Epithelial cell of esophagus (primary cell): ENCODE results near the gene ZDHHC14.
A peak's percentile ranks its signal among the peaks of the same experiment; 100 is the strongest.

ENCODE experiments used
- DNase-seq: peaks from one replicate; pipeline ENCODE4 v3.0.0; 2010; ENCODE audit warnings: low read depth
- H3K4me3 ChIP-seq: 2 replicates; pipeline ENCODE4 v1.5.1; 2011; ENCODE audit warnings: mild to moderate bottlenecking, low read length, control low read depth
- CTCF ChIP-seq: IDR thresholded peaks from 2 replicates; pipeline ENCODE4 v1.5.1; 2011; ENCODE audit warnings: low read depth, mild to moderate bottlenecking, low read length, control low read depth, inconsistent platforms; ENCODE audit not compliant: insufficient read depth; ENCODE audit errors: missing control alignments

Gene ZDHHC14

DNA sequence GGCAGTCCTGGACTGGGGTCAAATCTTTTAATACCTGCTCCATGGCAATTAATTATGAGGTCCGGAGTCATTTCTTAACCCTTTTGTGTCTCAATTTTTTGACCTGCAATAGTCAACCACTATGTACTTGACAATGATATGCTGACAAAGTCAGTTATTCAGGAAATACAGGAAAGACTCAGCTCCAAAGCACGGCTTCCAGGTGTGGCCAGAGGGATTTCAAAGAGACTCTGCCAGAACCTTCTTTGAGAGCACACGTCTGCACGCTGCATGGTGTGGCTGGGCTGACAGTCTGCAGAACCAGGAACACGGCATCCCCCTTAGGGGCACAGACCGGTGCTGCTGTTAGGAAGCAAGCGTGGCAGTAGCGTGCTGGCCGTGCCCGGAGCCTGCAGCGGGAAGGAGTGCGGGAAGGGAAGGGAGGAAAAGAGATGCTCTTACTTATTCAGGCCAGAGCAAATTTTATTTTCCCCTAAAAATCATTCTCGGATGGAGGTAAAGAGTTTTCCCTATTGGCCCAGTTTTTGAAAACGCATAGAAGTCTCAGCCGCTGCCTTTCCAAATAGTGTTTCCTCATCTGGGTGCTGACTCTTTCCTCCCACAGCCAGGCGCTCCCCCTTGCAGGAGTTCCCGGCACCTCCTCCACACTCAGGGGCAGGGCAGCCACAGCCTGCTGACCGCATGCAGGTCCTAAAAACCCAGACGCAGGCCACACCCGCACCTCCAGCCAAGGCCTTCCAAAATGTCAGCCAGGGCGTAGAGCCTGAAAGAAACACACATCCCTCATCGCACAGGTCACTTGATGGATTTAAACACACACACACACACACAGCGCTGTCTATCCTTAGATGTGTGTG, 254.6 kb downstream of the ZDHHC14 start:
- H3K4me3 ChIP-seq: no peak overlapping the region
- peak; percentile 70 for DNase-seq
- TF ChIP-seq CTCF: no peak

DNA sequence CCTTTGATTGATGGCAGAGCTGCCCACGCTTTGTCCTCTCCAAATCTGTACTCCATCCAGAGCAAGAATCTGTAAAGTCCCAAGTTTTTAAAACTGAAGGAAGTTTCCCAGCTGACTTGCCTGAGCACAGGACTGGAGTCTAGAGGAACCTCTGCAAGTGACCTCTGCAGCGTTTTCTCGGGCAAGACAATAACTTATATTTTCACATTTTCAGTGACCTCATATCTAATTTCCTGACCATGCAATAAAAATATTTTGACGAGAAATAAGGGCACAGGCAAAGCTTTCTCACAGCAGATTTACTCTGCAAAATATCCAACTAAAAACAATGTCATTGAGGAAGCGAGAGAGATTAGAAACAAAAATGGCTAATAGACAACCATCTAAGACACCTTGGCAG, 256.5 kb downstream of the ZDHHC14 start:
- no peak for DNase-seq
- TF ChIP-seq CTCF: no peak
- H3K4me3 ChIP-seq: no peak overlapping the region

GRCh38 chr6:157637941-157638662, 257.1 kb downstream of the ZDHHC14 start:
- no peak overlapping the region for H3K4me3 ChIP-seq
- TF ChIP-seq CTCF: no peak
- DNase-seq: no peak

DNA sequence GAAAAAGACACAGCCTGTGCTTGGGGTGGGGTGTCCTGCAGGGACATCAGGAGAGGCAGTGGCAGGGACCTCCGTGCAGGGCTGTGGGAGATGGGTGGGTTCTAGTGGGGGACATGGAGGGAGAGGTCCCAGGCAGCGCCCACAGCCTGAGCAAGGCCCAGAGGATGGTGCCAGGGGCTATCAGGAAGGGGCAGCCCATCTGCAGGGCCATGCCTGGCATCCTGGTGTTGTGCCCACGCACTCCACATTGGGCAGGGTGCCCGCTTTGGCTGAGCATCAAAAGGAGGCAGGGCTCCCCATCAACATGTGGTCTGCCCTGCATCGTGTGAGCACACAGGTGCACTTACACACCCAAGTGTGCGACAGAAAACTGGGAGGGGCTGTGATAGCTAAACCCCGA, 257.8 kb downstream of the ZDHHC14 start:
- no peak for DNase-seq
- TF ChIP-seq CTCF: no peak
- no peak overlapping the region for H3K4me3 ChIP-seq

DNA sequence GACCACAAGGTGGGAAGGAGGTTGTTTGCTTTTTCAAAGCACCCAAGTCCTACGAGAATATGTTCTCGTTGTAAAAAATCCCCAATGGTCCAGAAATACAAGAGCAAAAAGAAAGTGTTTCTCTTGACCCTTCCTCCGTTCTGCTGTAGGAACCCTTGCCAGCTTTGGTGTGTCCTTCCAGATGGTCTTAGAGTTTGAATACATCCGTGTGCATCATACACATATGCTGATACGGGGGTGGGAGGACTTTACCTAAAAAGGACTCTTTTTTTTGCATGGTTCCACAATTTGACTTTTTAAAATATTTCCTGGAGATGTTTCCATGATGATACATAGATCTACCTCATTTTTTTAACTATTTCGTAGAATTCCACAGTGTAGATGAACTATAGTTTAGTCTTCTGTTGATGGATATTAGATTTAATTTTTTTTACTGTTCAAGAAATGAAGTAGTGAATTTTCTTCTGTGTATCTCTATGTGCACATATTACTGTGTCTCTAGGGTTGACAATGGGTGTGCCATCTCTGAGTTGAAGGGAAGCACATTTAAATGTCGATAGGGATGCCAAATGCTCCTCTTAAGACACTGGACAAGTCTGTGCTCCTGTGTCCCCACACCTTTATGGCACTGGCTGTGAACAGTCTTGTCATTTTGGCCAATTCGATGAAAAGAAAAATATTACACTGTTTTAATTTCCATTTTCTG, 259.9 kb downstream of the ZDHHC14 start:
- H3K4me3 ChIP-seq: no peak overlapping the region

DNA sequence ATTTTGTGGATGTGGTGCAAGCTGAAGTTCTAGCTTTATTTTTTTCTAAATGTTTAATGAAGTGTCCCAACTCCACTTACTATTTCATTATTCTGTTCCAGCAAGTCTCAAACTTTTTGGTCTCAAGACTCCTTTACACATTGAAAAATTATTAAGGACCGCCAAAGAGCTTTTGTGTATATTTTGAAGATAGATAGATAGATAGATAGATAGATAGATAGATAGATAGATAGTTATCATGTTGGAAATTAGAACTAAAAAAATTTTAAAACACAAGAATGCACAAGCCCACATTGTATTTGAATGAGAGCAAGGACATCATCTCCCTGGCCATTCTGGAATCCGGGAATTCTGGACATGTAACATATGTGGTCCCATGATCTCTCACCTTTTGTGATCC, 260.8 kb downstream of the ZDHHC14 start:
- H3K4me3 ChIP-seq: no peak overlapping the region
- TF ChIP-seq CTCF: no peak
- DNase-seq: no peak

More for the DNA sequence above, 259.9 kb downstream of the ZDHHC14 start:
- no peak for TF ChIP-seq CTCF
- DNase-seq: no peak
